B cell (primary cell): ENCODE data around the gene ZBTB11.

Experiments used
- CTCF ChIP-seq: fragments of 200-600 bp; IDR thresholded peaks from one replicate; pipeline ENCODE4 v1.8.0; 2022; ENCODE audit warnings: antibody characterized with exemption, mild to moderate bottlenecking
- EZH2 ChIP-seq: IDR thresholded peaks from 2 replicates; pipeline ENCODE4 v1.6.1; 2012; ENCODE audit warnings: borderline replicate concordance, low read depth, mild to moderate bottlenecking, moderate library complexity, low read length; ENCODE audit not compliant: insufficient read depth, poor library complexity, severe bottlenecking

- TF ChIP-seq CTCF (no peak), EZH2 (no peak)
Observed at GRCh38 chr3:101690972-101691371, 14.0 kb upstream of the ZBTB11 start.
